CD4-positive, alpha-beta T cell treated with Interleukin-15 for 1 hour (primary cell): ENCODE results near the gene DCTN3.
"Not testable (repeated sequence)": the region's sequence is repeated elsewhere in the genome, so short reads cannot be mapped to it uniquely, and the experiment has no call there.

Experiments used
- DNase-seq: peaks from one replicate; pipeline ENCODE4 v3.0.0-alpha.2; 2020

DCTN3 gene

DNA sequence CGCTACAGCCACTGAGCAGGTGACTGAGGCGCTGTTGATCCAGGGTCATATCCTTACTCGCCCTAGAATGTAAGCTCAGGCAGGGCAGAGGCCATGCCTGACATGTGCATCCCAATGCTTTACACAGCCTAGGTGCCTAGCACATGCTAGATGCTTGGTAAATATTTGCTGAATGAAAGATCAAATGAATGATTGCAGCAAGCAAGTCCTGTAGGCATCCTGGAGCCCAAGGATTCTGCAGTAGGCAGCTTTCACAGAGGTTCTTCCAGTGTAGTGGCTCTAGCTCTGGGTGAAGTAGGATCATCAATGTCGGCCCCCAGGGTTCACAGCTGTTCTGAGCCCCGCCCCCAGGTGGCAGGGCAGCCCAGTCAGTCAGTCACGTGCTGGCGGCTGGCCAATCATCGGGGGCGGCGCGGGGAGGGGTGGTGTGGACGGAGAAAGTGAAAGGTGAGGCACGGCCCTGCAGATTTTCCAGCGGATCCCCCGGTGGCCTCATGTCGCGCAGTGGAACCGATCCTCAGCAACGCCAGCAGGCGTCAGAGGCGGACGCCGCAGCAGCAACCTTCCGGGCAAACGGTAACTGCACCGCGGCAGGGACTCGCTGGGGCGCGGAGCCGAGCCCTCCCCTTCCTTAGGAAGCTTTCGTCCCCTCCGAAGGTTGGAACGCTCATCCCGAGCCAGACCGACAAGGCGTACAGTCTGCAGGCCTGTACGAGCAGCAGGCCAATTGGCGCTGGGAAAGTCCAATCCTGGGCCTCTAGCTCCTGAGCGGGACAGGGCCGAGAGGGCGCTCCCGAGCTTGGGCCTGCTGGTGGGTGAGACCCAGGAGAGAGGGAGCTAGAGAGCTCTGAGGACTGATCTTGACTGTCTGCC lies 26.2 kb upstream of the DCTN3 start, which contains the start of gene GALT:
Gene GALT (plus strand): TSS at position 465 of the 873 bp plus-strand sequence. CDS start 30 bp downstream, at position 495.
- DNase-seq = peak; percentile 91

DNA sequence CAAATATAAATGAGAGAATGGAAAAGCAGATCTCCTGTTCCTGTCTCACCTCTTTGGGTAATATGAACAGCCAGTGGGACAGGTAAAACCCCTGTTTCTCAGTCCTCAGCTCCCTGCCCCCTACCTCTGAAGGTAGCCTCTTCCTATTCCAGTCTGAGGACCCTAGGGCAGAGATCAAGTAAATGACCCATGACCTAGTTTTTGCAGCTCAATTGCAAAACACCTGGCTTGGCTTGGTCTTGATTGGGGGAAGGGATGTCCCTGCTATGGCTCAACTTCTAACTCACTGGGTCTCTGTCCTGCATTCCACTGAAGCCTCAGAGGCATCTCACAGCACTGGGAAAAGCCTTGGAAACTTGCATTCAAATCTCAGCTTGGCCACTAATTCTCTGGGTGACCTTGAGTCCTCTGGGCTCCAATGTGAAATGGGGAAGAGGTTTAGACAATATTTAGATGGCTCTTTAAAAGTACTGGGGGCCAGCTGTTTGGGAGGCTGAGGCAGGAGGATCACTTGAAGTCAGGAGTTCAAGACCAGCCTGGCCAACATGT lies 24.5 kb upstream of the DCTN3 start:
- no peak for DNase-seq

GRCh38 chr9:34642679-34643078 lies 22.4 kb upstream of the DCTN3 start:
- DNase-seq = no peak

DNA sequence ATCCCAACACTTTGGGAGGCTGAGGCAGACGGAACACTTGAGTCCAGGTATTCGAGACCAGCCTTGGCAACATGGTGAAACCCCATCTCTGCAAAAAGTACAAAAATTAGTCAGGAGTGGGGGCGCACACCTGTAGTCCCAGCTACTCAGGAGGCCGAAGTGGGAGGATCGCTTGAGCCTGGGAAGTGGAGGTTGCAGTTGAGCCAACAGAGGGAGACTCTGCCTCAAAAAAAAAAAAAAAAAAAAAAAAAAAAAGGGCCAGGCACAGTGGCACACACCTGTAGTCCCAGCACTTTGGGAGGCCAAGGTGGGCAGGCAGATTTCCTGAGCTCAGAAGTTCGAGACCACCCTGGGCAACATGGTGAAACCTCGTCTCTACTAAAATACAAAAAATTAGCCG lies 19.0 kb upstream of the DCTN3 start:
- not testable (repeated sequence) for DNase-seq

GRCh38 chr9:34638138-34638445 lies 17.8 kb upstream of the DCTN3 start:
- DNase-seq = no peak

GRCh38 chr9:34637356-34638137 lies 17.3 kb upstream of the DCTN3 start, which contains the start of gene SIGMAR1:
Gene SIGMAR1 (minus strand): TSS chr9:34637787. CDS start chr9:34637697, 90 bp downstream.
- DNase-seq = peak; percentile 90

DNA sequence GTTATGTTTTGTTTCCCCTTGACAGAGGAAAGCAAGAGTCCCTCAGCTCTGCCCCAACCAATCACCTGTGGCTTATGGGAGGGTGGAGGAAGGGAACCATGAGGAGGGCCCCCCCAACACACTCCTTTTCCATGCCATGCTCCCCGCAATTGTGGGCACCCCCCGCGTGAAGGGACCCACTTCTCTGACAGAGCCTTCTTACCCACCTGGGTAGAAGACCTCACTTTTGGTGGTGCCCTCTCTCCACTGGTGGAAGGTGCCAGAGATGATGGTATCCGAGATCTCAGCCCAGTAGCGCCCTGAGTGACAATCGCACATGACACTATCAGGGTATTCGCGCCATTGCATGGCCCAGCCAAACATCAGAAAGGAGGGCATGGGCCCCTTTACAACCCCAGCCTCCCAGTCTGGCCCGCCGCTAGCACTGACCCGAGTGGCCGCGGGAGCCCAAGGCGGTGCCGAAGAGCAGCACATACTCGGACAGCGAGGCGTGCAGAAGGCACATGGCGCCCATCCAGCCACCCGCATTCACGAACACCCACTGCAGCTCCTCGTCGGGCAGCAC lies 16.6 kb upstream of the DCTN3 start:
- no peak for DNase-seq

DNA sequence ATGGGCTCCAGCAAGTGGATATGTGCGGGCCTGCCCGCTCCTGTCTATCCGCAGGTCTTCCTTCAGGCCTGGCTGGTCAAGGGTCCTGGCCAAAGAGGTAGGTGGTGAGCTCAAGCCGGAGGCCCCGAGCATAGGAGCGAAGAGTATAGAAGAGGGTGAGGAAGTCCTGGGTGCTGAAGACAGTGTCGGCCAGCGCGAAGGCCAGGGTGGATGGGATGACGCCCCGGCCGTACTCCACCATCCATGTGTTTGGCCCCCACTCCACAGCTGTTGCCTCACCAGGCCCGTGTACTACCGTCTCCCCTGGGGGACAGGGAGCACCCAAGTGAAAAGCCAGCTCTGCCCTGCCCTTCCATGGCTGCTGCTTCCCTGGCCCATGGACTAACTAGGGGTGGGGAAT lies 15.3 kb upstream of the DCTN3 start:
- no peak for DNase-seq

DNA sequence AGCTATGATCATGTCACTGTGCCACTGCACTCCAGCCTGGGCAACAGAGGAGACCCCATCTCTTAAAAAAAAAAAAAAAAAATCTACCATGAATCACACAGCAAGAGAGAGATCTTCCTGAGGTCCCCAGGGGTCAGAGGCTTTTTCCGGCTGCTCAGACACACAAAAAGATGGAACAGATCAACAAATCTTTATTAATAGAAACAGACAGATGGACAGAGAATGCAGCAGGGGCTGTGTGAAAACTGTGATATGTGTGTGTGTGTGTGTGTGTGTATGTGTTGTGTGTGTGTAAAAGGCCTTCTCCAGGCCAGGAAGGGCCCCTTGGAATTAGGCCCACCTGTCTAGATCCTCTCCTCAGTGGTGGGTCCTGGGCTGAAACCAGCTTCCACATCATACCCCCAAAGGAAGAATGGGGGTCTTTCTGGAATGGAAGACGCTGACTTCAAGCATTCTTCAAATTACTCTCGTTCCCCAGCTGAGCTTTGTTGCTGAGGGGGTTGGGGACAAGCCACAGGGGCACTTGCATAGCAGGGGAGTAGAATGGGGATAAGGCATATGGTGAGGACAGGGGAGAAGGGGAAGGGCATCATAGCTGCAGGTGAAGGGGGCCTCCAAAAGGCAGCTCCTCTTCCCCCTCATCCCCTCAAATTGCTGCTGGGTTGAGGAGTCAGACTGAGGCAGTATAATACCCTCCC lies 14.4 kb upstream of the DCTN3 start:
- DNase-seq = no peak

GRCh38 chr9:34633851-34634550 lies 13.7 kb upstream of the DCTN3 start:
- peak; percentile 78 for DNase-seq

DNA sequence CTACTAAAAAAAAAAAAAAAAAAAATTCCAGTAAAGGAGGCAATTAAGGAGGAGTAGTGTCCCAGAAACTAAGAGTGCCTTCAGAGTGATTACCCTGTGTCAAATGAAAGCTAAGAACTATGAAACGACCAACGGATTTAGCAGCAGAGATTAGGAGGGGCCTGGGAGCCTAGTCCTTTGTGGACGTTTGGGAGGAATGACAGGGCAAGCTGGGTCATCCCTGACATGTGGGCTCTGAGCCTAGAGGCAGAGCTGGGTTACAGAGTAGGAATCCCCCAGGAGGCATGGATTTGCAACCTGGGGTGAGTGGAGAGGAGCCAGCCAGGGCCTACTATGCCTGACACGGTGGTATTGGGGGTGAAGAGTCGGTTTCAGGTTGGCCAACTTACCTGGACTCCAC lies 12.9 kb upstream of the DCTN3 start:
- no peak for DNase-seq

GRCh38 chr9:34630402-34631154 lies 10.3 kb upstream of the DCTN3 start:
- DNase-seq = no peak

- DNase-seq = no peak
Measured at GRCh38 chr9:34629491-34629808, 9.2 kb upstream of the DCTN3 start.

DNA sequence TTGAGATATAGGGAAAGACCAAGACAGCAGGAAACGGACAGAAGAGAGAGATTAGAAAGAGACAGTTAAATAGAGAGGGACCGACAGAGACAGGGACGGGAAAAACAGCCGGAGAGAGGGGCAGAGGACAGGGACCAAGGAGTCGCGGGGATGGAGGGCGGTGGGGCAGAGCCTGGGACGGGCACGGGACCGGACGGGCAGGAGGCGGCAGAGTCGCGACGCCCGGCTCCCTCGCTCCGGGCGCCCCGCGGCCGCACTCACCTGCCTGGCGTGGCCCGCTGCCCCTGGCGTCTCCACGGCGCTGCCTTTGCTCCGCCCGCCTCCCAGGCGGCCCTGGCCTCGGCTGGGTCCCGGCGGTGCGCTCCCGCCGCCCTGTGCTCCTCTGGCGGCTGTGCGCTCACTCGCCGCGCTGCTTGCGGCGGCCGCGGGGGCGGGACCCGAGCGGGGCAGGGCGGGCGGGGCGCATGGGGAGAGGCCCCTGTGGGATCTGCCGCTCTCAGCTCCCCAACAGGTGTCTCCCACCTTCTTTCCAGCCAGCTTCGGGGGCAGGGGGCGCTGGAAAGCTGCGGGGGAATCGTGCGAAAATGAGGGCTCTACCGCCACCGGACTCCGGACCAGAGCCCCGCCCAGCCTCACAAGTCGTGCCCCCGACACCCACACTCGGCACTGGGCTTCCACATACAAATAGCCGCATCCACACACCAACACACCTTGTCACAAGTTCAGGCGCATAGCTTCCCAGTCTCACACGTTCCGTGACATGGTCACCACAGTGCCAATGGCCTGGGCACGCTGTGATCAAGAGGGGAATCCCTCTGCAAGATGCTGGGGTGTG lies 8.6 kb upstream of the DCTN3 start, which contains the start of gene ARID3C:
Gene ARID3C (minus strand): TSS at position 411 of the 835 bp plus-strand sequence. CDS start 1,052 bp downstream, outside the sequence.
- DNase-seq = peak; percentile 30

- no peak for DNase-seq
Measured at GRCh38 chr9:34627716-34628655, 7.7 kb upstream of the DCTN3 start.

- DNase-seq = no peak
Measured at GRCh38 chr9:34625186-34625486, 4.8 kb upstream of the DCTN3 start.

DNA sequence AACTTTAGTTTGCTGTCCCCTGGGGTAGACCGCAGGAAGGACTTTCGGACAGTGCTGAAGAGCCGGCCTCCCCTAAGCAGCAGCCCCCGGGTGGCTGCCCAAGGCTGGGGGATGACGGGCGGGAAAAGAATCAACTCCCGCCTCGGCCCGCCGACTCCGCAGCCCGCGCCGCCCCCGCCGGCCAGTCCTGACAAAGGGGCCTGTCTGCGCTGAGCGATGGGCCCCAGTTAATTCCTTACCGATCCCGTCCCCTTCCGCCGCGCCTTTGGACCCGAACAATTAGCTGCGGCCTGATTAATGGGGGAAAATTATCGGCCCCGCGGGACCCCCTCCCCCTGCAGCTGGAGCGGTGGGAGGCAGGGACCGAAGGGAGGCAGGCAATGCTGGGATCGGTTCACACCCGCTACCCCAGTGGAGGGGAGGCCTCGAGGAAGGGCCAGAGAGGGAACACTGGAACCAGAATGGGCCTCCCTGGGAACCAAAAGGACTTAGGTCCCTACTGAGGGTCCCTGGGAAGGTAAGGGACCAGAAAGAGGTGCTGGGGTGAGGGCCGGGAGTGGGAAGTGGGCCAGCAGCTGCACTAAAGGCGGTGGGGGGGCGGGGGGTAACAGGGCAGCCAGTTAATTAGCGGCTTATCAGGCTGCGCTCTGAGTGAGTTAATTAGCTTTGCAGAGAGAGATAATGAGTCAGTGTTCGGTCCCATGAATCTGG lies 4.3 kb upstream of the DCTN3 start:
- no peak for DNase-seq

DNA sequence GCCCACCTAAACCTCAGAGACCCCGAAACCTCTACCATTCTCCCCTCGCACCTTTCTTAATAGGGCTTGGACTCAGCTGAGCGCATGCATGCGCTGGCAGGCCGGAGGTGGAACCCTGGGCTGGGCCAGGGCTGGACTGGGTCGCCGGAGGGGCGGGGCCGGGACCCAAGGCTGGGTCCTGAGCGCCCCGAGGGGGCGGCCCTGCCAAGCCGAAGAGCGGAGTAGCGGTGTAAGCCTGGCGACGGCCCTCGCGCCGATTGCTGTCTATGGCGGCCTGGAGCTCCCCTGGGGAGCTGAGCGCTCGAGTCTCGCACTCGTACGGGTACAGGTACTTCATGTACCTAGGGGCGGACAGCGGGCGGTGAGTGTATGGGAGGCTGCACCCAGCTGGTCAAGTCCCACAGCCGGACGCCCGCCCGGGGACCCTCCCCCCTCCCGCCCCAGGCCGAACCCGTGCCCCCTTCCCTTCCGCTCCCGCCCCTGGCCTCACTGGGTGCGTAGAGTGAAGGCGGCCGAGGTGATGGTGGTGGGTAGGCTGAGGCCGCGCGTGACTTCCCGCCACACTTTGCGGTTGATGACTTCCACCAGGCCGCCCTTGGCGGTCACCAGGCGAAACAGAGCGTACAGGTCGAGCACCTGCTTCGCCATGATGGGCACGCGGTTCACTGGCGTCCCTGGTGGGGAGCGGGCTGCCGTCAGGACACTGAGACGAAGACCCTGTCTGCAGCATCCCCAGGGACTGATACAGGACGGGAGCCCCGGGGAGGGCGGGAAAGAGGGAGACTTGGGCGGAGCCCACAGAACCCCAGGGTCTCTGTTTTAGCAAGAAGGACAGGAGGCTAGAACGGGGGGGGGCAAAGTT lies 3.3 kb upstream of the DCTN3 start:
- DNase-seq = peak; percentile 24
